ENCODE data around the gene FAM177B. TPM values are rescaled to one million over a fixed set of nuclear protein-coding genes. Genes with fewer than 3 reads are reported as not detected.
A peak's percentile ranks its signal among the peaks of the same experiment; 100 is the strongest.

Gene FAM177B
- total and polyA plus RNA-seq, 4 donors: 0.09 to 0.17 TPM; not detected in 2

DNA sequence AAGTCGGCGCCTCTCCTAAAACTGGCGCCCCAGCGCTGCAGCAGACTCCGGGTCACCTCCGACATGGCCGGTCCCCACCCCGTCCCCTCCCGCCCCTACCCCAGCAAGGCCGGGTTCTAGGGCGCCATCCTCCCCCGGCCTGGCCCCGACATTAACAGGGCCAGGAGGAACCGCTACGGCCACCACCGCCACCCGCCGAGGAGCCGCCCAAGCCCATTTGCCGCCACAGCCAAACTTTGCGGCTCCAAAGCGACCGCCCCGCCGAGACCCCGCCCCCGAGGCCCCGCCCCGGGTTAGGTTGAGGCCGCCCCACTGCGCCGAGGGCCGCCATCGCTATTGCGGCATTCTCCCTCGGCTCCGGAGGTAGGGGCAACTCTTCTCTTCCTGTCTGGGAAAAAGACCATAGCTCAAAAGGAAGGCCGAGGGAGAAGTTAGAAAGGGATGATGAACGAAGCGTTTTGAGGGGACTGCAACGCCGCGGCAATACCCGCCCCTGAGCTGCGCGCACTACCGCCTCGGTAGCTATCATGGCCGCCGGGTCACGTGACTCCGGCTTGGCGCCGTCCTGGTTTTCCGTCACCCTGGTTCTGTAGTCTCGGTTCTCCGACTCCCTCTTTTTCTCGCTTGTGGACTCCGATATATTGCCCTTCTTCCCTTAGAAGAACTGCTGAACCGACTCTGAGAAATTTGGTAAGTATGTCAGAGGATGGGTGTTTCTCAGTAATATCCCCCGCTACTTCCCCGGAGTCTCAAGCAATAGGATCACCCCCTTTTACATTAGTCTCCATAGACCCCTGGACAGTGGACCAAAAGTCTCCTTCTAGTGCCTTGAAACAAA lies 24.5 kb upstream of the FAM177B start, which contains the start of the genes AIDA and BROX:
TSS of gene AIDA (minus strand) at position 239 of the 838 bp plus-strand sequence. CDS start at position 65, 174 bp downstream.
TSS of gene BROX (plus strand) at position 312 of the 838 bp plus-strand sequence. CDS start 3,136 bp downstream, outside the sequence.
- Histone ChIP-seq H3K9me3 (ENCODE audit: control insufficient read depth in 4 of 4, low read length in 3 of 4) (no peaks in the 10 kb centered on the region), H3K27ac (ENCODE audit: low read depth in 1 of 2, low read length in 2 of 2) (peak within 1 kb of the TSS; percentile 98 to 99), H3K4me3 (ENCODE audit: low read depth in 1 of 3, low read length in 3 of 3) (peak within 1 kb of the TSS; percentile 98 to 100 (median 99)), H3K9ac (ENCODE audit: low read depth in 1 of 2, low read length in 2 of 2) (peak within 1 kb of the TSS; percentile 97), H3K4me1 (ENCODE audit: control insufficient read depth in 4 of 4, insufficient read depth in 4 of 4, low read length in 3 of 4) (peaks cover 7 to 23% (median 16%) of the 10 kb centered on the region in 4 donors), H3K27me3 (ENCODE audit: control insufficient read depth in 4 of 4, insufficient read depth in 4 of 4, low read length in 3 of 4) (no peaks in the 10 kb centered on the region), H3K36me3 (ENCODE audit: control insufficient read depth in 4 of 4, insufficient read depth in 3 of 4, low read depth in 1 of 4, low read length in 3 of 4) (peaks cover 4 to 12% (median 9%) of the 10 kb centered on the region in 4 donors)
- DNase-seq (ENCODE audit: low spot score): peak; percentile 98
- TF ChIP-seq REST (IDR thresholded peaks at IDR 0.05) (no peak), YY1 (IDR thresholded peaks at IDR 0.05) (peak; percentile 100), RXRA (IDR thresholded peaks at IDR 0.05) (peak; percentile 20 to 40), MAX (IDR thresholded peaks at IDR 0.05) (no peak)
- WGBS: 3% methylated on average over 56 of the region's 62 CpGs

- no peaks in the 10 kb centered on the region for H3K9me3 ChIP-seq (ENCODE audit: control insufficient read depth in 4 of 4, low read length in 3 of 4)
- peak; percentile 86 for DNase-seq (ENCODE audit: low spot score)
- H3K9ac ChIP-seq (ENCODE audit: low read depth in 1 of 2, low read length in 2 of 2): peak overlapping the region; percentile 97
- H3K27me3 ChIP-seq (ENCODE audit: control insufficient read depth in 4 of 4, insufficient read depth in 4 of 4, low read length in 3 of 4): no peaks in the 10 kb centered on the region
- peak overlapping the region; percentile 93 to 99 (median 98) for H3K4me3 ChIP-seq (ENCODE audit: low read depth in 1 of 3, low read length in 3 of 3)
- WGBS: under 1% methylated on average over 39 of the region's 39 CpGs
- peaks cover 4 to 17% (median 14%) of the 10 kb centered on the region in 4 donors for H3K36me3 ChIP-seq (ENCODE audit: control insufficient read depth in 4 of 4, insufficient read depth in 3 of 4, low read depth in 1 of 4, low read length in 3 of 4)
- peaks cover 7 to 23% (median 16%) of the 10 kb centered on the region in 4 donors for H3K4me1 ChIP-seq (ENCODE audit: control insufficient read depth in 4 of 4, insufficient read depth in 4 of 4, low read length in 3 of 4)
- H3K27ac ChIP-seq (ENCODE audit: low read depth in 1 of 2, low read length in 2 of 2): peak overlapping the region; percentile 98 to 99
- TF ChIP-seq JUND (IDR thresholded peaks at IDR 0.05): no peak
- peak; percentile 49 for TF ChIP-seq SP1 (IDR thresholded peaks at IDR 0.05)
- peak in 1 of 2 donors; percentile 47 for TF ChIP-seq RXRA (IDR thresholded peaks at IDR 0.05)
- peak; percentile 93 for TF ChIP-seq MAX (IDR thresholded peaks at IDR 0.05)
- peak in 1 of 2 donors; percentile 24 for TF ChIP-seq EGR1 (IDR thresholded peaks at IDR 0.05; ENCODE audit: low read depth in 2 of 2)
- peak; percentile 27 for TF ChIP-seq FOXA2 (IDR thresholded peaks at IDR 0.05)
- peak; percentile 32 for TF ChIP-seq NR2F2 (IDR thresholded peaks at IDR 0.05)
- peak; percentile 61 to 90 for TF ChIP-seq GABPA (IDR thresholded peaks at IDR 0.05 in 1 of 2, conservative IDR thresholded peaks at IDR 0.05 in 1 of 2)
- no peak for TF ChIP-seq CTCF (IDR thresholded peaks at IDR 0.05; ENCODE audit: low read depth, low read length, missing input control)
- TF ChIP-seq ZBTB33 (IDR thresholded peaks at IDR 0.05): peak; percentile 80
- TF ChIP-seq REST (IDR thresholded peaks at IDR 0.05): peak; percentile 45
- peak; percentile 41 for TF ChIP-seq FOXA1 (IDR thresholded peaks at IDR 0.05)
- TF ChIP-seq TAF1 (conservative IDR thresholded peaks at IDR 0.05): peak; percentile 82
- no peak for TF ChIP-seq RAD21 (IDR thresholded peaks at IDR 0.05)
- TF ChIP-seq HNF4A (conservative IDR thresholded peaks at IDR 0.05): peak in 1 of 2 donors; percentile 22
Observed at GRCh38 chr1:222713091-222713961, 23.7 kb upstream of the FAM177B start.

Measured in liver (tissue), 9 donors.